ENCODE results near the gene GRB10.

- TF ChIP-seq, protein P1, sequence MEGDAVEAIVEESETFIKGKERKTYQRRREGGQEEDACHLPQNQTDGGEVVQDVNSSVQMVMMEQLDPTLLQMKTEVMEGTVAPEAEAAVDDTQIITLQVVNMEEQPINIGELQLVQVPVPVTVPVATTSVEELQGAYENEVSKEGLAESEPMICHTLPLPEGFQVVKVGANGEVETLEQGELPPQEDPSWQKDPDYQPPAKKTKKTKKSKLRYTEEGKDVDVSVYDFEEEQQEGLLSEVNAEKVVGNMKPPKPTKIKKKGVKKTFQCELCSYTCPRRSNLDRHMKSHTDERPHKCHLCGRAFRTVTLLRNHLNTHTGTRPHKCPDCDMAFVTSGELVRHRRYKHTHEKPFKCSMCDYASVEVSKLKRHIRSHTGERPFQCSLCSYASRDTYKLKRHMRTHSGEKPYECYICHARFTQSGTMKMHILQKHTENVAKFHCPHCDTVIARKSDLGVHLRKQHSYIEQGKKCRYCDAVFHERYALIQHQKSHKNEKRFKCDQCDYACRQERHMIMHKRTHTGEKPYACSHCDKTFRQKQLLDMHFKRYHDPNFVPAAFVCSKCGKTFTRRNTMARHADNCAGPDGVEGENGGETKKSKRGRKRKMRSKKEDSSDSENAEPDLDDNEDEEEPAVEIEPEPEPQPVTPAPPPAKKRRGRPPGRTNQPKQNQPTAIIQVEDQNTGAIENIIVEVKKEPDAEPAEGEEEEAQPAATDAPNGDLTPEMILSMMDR (IDR thresholded peaks at IDR 0.05), result no peak
- TF ChIP-seq POLR2A (IDR thresholded peaks at IDR 0.05) (no peak), POLR2AphosphoS5 (IDR thresholded peaks at IDR 0.05) (no peak)
Observed at GRCh38 chr7:50621206-50621605, 161.5 kb downstream of the GRB10 start.

Measured in breast epithelium (tissue), 3 donors.